Keratinocyte (primary cell): ENCODE measurements around the gene SEPTIN5. TPM values are rescaled to one million over a fixed set of nuclear protein-coding genes. Genes with fewer than 3 reads are reported as not detected.

Experiments
- DNase-seq: peaks from one replicate; pipeline ENCODE4 v3.0.0-alpha.2; 2011; ENCODE audit warnings: low read depth, missing footprints, low spot score
- FAIRE-seq: peaks from 2 replicates; lab custom pipeline; 2011; peaks lifted over from hg19 to GRCh38; lab: Jason Lieb, UNC
- H2AFZ ChIP-seq: 2 replicates; pipeline ENCODE4 v1.6.0; 2012; ENCODE audit warnings: low read length, control low read depth, inconsistent platforms; ENCODE audit not compliant: control insufficient read depth
- H3K27ac ChIP-seq: 2 replicates; pipeline ENCODE4 v1.5.1; 2011; ENCODE audit warnings: low read length; ENCODE audit not compliant: control insufficient read depth, insufficient read depth
- H3K27me3 ChIP-seq: 3 replicates; pipeline ENCODE4 v1.6.0; 2011; ENCODE audit warnings: low read length; ENCODE audit not compliant: control insufficient read depth, insufficient read depth; ENCODE audit errors: extremely low read depth
- H3K36me3 ChIP-seq, 2 experiments: 2 replicates in 1 of 2; 3 replicates in 1 of 2; pipeline ENCODE4 v1.5.1; 2011; ENCODE audit warnings: low read length in 2 of 2, mild to moderate bottlenecking in 1 of 2; ENCODE audit not compliant: control insufficient read depth in 2 of 2, insufficient read depth in 2 of 2; ENCODE audit errors: extremely low read depth in 1 of 2
- H3K4me1 ChIP-seq: 3 replicates; pipeline ENCODE4 v1.5.1; 2011; ENCODE audit warnings: low read length; ENCODE audit not compliant: control insufficient read depth, insufficient read depth; ENCODE audit errors: extremely low read depth
- H3K4me2 ChIP-seq: 3 replicates; pipeline ENCODE4 v1.6.0; 2011; ENCODE audit warnings: low read depth, low read length; ENCODE audit not compliant: control insufficient read depth, insufficient read depth; ENCODE audit errors: extremely low read depth
- H3K4me3 ChIP-seq, 3 experiments: fragments of 200-600 bp in 1 of 3; sonication (generic) in 1 of 3; 2 replicates in 2 of 3; 3 replicates in 1 of 3; pipeline ENCODE4 v1.5.1; 2011 to 2016; ENCODE audit warnings: low read length in 3 of 3, mild to moderate bottlenecking in 3 of 3, control low read depth in 2 of 3, inconsistent platforms in 1 of 3, low read depth in 1 of 3, mixed read lengths in 1 of 3, mixed run types in 1 of 3, moderate library complexity in 1 of 3; ENCODE audit not compliant: control insufficient read depth in 2 of 3, insufficient read depth in 2 of 3; ENCODE audit errors: extremely low read depth in 1 of 3
- H3K79me2 ChIP-seq: 2 replicates; pipeline ENCODE4 v1.6.0; 2012; ENCODE audit warnings: low read length; ENCODE audit not compliant: control insufficient read depth, insufficient read depth
- H3K9ac ChIP-seq: 3 replicates; pipeline ENCODE4 v1.6.0; 2011; ENCODE audit warnings: low read length; ENCODE audit not compliant: control insufficient read depth, insufficient read depth; ENCODE audit errors: extremely low read depth
- H3K9me1 ChIP-seq: 3 replicates; pipeline ENCODE4 v1.6.0; 2011; ENCODE audit warnings: low read length; ENCODE audit not compliant: control insufficient read depth, insufficient read depth; ENCODE audit errors: extremely low read depth
- H3K9me3 ChIP-seq: 2 replicates; pipeline ENCODE4 v1.5.1; 2012; ENCODE audit warnings: low read depth, low read length; ENCODE audit not compliant: control insufficient read depth
- H4K20me1 ChIP-seq: 3 replicates; pipeline ENCODE4 v1.6.0; 2011; ENCODE audit warnings: low read length; ENCODE audit not compliant: control insufficient read depth, insufficient read depth; ENCODE audit errors: extremely low read depth
- CTCF ChIP-seq, 3 experiments: IDR thresholded peaks in 1 of 3; conservative IDR thresholded peaks in 1 of 3; optimal IDR thresholded peaks in 1 of 3; 2 replicates in 2 of 3; 3 replicates in 1 of 3; pipeline versions ENCODE3 to v1.5.1; 2011; ENCODE audit warnings: low read length in 3 of 3, mild to moderate bottlenecking in 3 of 3, moderate library complexity in 2 of 3, control low read depth in 1 of 3, inconsistent platforms in 1 of 3; ENCODE audit not compliant: insufficient read depth in 2 of 3; ENCODE audit errors: extremely low read depth in 1 of 3
- EZH2 ChIP-seq: IDR thresholded peaks from one replicate; pipeline ENCODE4 v1.6.1; 2012; ENCODE audit warnings: inconsistent platforms, mild to moderate bottlenecking, low read length, moderate library complexity
- dilution Hi-C: fragments of 300-500 bp; cut with MboI; formaldehyde crosslinking; loops from one replicate; pipeline ENCODE4 v1.7.0; 2020; ENCODE audit warnings: low sequenced_read_pairs; ENCODE audit not compliant: extremely low pct_ligation_motif_present
- polyA plus RNA-seq, 5 experiments: library from polyadenylated mRNA; depleted of rRNA in 3 of 5; stranded (reverse) in 3 of 5; stranded (forward) in 1 of 5; unstranded in 1 of 5; fragments of >200 nt; gene quantifications; 1 replicate in 1 of 5; 2 replicates in 3 of 5; 3 replicates in 1 of 5; pipeline versions ENCODE4 v1.2.1 to v1.2.3, GENCODE V29; 2011 to 2012; ENCODE audit warnings: missing spikeins in 2 of 5, low read depth in 1 of 5, low replicate concordance in 1 of 5

Gene SEPTIN5
- polyA plus RNA-seq, 1 donor (not counting 4 experiments of a cell fraction or from before 2014, with no cell fraction given): 2.2 TPM

DNA sequence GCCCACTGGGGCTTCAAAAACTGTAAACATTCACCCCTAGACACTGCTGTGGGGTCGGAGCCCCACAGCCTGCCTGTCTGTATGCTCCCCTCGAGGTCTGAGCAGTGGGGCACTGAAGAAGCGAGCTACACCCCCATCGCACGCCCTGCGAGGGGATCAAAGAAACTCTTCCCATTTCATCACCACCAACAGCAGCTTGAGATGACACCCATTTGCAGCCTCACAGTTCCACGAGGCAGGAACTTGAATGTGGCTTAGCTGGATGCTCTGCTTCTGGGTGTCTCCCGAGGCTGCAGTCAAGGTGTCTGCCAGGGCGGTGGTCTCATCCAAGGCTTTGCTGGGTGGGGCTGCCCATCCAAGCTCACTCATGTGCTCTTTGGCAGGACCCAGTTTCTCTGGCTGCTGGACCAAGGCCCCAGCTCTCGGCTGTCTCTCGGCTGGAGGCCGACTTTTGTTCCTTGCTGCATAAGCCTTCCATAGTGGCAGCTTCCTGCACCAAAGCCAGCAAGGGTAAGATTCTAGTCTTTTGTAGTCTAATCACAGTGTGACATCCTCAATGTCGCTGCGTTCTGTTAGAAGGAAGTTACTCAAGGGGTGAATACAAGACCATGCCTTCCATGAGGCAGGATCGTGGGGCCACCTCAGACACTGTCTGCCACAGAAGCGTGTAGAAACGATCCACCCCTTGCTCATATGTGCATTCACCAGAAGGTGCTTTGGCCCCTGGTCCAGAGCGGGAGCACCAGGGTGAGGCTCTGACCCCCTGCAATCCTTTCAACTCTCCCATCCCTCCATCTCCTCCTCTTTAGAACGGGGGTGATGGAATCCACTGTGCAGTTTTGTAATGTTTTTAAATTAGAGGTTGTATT, 46.2 kb upstream of the SEPTIN5 start:
- peaks cover 17% of the 10 kb centered on the region for H3K27me3 ChIP-seq
- H3K9me3 ChIP-seq: no peaks in the 10 kb centered on the region
- dilution Hi-C loops: no loop called here
- no peaks in the 10 kb centered on the region for H3K4me1 ChIP-seq
- no peaks in the 10 kb centered on the region for H3K36me3 ChIP-seq
- H3K4me3 ChIP-seq: no peak overlapping the region
- H3K79me2 ChIP-seq: no peaks in the 10 kb centered on the region
- FAIRE-seq (no peak), DNase-seq (no peak)
- no peak overlapping the region for H2AFZ ChIP-seq
- no peaks in the 10 kb centered on the region for H4K20me1 ChIP-seq
- no peak overlapping the region for H3K9ac ChIP-seq
- no peak overlapping the region for H3K4me2 ChIP-seq
- H3K9me1 ChIP-seq: no peaks in the 10 kb centered on the region
- no peak overlapping the region for H3K27ac ChIP-seq
- TF ChIP-seq CTCF (optimal IDR thresholded peaks at IDR 0.05 in 1 of 3, IDR thresholded peaks at IDR 0.05 in 1 of 3, conservative IDR thresholded peaks at IDR 0.05 in 1 of 3; ENCODE audit: extremely low read depth in 1 of 3, insufficient read depth in 2 of 3, low read length in 3 of 3) (no peak), EZH2 (no peak)

DNA sequence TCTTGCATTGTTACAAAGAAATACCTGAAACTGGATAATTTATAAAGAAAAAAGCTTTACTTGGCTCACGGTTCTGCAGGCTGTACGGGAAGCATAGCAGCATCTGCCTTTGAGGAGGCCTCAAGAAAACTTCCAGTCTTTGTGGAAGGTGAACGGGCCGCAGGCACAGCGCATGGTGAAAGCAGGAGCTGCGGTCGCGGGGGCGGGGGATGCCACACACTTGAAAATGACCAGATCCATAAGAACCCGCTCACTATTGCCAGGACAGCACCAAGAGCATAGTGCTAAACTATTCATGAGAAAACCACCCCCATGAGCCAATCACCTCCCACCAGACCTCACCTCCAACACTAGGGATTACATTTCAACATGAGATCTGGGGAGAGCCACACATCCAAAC, 45.6 kb upstream of the SEPTIN5 start:
- Histone ChIP-seq H3K79me2 (no peaks in the 10 kb centered on the region), H3K9me1 (no peaks in the 10 kb centered on the region), H3K27ac (no peak overlapping the region), H4K20me1 (no peaks in the 10 kb centered on the region), H3K27me3 (peaks cover 17% of the 10 kb centered on the region), H3K4me1 (no peaks in the 10 kb centered on the region), H3K9me3 (no peaks in the 10 kb centered on the region), H2AFZ (no peak overlapping the region), H3K4me2 (no peak overlapping the region), H3K9ac (no peak overlapping the region), H3K36me3 (no peaks in the 10 kb centered on the region), H3K4me3 (no peak overlapping the region)
- dilution Hi-C loops: no loop called here
- DNase-seq: no peak
- TF ChIP-seq CTCF (optimal IDR thresholded peaks at IDR 0.05 in 1 of 3, IDR thresholded peaks at IDR 0.05 in 1 of 3, conservative IDR thresholded peaks at IDR 0.05 in 1 of 3; ENCODE audit: extremely low read depth in 1 of 3, insufficient read depth in 2 of 3, low read length in 3 of 3) (no peak), EZH2 (no peak)
- FAIRE-seq: no peak
